NCI-H1436 (cell line): ENCODE data around the gene CEP68.
"Not testable (repeated sequence)": the region's sequence is repeated elsewhere in the genome, so short reads cannot be mapped to it uniquely, and the experiment has no call there.

Experiments used
- DNase-seq: peaks from one replicate; lab custom pipeline; 2025; lab: John Stamatoyannopoulos, UW

Gene CEP68, protein sequence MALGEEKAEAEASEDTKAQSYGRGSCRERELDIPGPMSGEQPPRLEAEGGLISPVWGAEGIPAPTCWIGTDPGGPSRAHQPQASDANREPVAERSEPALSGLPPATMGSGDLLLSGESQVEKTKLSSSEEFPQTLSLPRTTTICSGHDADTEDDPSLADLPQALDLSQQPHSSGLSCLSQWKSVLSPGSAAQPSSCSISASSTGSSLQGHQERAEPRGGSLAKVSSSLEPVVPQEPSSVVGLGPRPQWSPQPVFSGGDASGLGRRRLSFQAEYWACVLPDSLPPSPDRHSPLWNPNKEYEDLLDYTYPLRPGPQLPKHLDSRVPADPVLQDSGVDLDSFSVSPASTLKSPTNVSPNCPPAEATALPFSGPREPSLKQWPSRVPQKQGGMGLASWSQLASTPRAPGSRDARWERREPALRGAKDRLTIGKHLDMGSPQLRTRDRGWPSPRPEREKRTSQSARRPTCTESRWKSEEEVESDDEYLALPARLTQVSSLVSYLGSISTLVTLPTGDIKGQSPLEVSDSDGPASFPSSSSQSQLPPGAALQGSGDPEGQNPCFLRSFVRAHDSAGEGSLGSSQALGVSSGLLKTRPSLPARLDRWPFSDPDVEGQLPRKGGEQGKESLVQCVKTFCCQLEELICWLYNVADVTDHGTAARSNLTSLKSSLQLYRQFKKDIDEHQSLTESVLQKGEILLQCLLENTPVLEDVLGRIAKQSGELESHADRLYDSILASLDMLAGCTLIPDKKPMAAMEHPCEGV

DNA sequence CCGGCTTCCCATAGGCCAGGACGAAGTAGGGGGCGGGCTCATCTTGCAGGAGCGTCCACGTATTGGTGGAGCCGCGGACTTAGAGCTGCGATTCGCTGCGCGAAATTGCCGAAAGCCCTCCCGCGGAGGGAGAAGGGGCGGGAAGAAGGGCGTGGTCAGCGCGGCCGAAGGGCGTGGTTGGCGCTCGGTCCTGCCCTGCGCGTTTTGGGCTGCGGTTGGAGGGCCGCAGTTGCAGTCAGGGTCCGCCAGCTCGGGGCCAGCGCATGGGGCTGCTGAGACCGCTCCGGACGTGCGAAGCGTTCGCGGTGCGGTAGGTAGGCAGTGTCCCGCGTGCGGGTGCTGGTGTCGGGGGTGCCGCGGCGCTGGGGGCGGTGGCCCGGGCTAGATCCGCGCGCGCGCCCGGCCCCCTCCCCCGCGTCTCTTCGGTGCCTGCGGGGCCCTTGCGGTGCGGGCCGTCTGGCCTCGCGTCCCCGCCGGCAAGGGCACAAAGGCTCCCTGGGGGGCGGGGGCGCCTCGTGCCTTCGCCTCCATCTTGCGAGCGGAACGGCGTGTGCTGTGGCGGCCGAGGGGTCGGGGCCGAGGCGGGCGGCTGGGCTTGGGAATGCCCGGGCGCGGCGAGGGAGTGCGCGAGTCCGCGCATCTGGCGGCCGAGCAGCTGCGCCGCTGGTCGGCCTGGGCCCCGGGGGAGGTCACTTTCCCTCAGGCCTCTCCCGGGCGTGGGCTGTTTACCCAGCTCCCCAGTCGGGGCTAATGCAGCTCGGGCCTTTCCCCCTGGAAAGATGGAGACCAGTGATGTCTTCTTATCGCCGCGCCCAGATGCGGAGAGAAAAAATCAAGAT is at the start of gene CEP68:
Gene CEP68 (plus strand): TSS at position 202 of the 839 bp plus-strand sequence. CDS start 13,029 bp downstream, outside the sequence.
- DNase-seq = peak; percentile 96

DNA sequence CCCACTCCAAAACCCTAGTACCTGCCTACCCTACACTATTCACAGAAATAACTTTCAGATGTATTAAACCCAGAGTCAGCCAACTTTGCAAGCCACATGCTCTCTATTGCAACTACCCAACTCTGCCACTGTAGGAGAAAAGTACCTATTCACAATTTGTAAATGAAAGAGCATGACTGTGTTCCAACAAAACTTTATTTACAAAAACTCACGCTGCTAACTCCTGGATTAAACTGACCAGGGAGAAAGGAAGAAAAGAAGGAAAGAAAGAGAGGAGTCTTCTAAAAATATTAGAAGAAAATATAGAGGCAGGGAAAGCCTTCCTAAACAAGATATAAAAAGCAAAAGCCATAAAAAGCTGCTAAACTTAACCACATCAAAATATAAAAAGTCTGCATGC is 42.4 kb upstream of the CEP68 start:
- DNase-seq = no peak

DNA sequence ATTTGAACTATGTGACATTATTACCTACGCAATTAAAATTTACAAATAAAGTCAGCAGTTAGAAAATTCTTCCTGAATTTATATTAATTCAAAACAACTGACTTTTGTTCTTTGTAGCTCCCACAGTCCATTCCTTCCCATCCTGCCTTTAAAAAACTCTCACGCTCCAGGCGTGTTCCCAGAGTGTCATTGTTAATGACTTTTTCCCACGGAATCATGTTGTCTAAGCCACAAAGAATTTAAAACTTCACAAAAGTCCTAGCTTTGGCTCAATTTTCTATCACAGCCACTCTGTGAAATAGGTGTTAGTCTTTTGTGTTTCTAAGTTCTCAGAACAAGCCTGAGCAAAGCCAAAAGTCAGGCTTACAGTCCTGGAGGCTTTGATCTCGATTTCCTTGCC is 40.5 kb upstream of the CEP68 start:
- DNase-seq = no peak

DNA sequence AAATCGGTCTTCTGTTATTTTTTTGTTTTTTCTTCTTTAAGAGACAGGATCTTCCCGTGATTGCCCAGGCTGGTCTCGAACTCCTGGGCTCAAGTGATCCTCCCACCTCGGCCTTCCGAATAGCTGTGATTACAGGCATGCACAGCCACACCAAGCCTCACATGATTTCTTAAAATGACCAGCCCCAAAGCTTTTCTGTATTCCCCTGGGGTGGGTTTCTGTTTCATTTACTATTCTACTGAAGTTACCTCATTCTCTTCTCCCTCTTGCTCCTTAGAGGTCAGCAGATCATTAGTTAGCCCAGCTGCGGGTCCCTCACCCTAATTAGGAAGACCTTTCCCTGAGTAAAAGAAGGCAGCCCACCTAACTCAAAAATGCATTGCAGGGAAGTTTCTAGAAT is 39.4 kb upstream of the CEP68 start:
- DNase-seq = no peak

DNA sequence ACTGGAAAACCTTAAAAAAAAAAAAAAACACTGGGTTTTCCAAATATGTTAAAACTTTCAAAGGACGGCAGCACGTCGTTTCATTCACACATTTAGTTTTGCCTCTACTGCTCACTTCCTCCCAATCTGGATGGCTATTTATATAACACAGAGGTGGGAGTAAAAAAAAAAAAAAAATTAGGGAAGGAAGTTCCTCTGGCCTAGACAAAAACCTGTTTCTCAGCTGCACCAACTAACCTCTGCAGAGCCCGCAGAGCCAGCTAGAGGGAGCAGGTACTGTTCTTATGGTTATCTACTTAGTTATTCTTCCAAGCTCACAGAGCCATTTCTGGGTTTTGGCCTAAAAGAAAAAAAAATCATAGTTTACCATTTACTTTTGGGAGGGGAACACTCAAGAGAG is 38.9 kb upstream of the CEP68 start:
- DNase-seq = no peak

DNA sequence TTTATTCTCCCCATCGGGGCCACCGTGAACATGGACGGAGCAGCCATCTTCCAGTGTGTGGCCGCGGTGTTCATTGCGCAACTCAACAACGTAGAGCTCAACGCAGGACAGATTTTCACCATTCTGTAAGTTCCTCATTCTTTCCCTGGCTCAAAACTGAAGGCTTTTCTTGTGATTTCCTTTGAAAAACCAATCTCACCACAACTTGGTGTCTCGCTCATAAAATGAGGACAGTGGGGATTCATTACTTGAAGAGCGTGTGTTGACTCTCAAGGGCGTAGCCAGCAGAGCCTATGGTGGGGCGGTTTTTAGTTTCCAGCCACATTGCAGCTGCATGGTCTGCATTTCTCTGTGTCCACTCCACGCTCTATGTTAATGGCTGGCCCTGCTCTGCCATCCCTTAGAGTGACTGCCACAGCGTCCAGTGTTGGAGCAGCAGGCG is 38.1 kb upstream of the CEP68 start:
- DNase-seq = no peak

DNA sequence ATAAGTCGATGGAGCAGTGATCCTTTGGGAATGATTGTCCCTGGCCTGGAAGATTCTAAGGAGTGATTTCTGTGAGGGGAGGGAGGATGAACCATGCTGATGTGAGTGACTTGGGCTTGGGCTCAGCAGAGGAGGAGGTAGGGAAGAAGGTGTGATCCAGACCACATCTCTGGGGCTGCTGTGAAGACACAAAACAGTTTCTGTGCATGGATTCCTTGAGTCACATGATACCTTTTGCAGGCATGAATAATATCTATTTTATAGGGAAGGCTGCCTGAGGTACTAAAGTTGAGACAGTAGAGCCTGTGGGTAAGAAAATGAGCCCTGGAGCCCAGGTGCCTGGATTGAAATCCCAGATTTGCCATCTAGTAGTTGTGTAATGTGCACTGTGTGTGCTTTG is 37.2 kb upstream of the CEP68 start:
- DNase-seq = no peak

- DNase-seq = no peak
These were observed 36.5 kb upstream of the CEP68 start for GRCh38 chr2:65019675-65020195.

DNA sequence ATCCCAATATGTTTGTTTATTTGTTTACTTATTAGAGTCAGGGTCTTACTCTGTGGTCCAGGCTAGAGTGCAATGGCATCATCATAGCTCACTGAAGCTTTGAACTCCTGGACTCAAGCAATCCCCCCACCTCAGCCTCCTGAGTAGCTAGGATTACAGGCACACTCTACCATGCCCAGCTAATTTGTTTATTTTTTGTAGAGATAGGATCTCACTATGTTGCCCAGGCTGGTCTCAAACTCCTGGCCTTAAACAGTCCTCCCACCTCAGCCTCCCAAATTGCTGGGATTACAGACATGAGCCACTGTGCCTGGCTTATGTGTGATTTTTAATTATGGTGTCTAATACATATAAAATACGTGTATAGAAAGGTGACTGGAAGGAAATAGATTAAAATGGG is 36.0 kb upstream of the CEP68 start:
- not testable (repeated sequence) for DNase-seq

DNA sequence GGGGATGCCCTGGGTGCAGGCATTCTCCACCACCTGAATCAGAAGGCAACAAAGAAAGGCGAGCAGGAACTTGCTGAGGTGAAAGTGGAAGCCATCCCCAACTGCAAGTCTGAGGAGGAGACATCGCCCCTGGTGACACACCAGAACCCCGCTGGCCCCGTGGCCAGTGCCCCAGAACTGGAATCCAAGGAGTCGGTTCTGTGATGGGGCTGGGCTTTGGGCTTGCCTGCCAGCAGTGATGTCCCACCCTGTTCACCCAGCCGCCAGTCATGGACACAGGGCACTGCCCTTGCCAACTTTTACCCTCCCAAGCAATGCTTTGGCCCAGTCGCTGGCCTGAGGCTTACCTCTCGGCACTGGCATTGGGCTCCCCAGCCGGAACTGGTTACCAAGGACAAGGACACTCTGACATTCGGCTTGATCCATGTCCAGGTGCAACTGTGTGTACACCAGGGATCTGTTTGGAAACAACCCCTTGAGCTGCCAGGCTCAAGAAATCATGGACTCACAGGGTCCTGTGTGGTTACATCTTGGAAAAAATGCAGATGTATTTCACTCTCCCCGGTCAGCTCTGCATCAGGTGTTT is 35.2 kb upstream of the CEP68 start:
- no peak for DNase-seq

GRCh38 chr2:65021709-65022108 is 34.5 kb upstream of the CEP68 start:
- DNase-seq = no peak

DNA sequence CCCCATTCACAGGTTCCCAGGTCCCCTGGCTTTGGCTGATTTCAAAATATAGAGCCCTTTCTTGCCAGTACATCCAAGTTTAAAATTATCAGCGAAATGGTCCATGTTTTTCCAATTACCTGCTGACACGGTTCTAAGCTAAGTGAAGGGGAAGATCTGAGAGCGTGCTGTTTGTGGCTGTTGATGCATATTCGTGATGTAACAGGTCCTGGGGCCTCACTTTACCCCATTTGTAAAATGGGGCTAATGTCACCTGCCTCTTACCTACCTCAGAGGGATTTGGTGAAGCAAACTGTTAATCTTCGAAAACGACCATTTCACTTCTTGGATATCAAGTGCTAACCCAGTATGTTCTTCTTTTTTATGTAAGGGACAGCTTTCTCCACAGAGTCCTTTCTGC is 34.0 kb upstream of the CEP68 start:
- no peak for DNase-seq

DNA sequence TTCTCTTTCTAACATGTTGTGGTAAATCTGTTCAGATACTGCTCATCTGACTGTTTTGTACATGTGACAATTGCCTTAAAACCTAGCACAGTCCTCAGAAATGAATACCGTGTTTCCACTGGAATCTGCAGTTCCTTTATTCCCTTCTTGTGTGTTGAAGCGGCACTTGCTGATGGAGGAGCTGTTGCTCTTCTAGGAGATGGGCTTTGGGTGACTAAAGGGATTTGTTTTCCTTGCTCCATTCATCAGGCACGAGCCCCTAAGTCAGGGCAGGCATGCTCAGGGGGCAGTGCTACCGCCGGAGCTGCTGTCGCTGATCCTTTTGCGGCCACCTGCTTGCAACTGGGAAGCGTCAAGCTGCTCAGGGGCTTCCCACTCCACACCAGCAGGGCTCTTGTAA is 32.5 kb upstream of the CEP68 start:
- DNase-seq = no peak

DNA sequence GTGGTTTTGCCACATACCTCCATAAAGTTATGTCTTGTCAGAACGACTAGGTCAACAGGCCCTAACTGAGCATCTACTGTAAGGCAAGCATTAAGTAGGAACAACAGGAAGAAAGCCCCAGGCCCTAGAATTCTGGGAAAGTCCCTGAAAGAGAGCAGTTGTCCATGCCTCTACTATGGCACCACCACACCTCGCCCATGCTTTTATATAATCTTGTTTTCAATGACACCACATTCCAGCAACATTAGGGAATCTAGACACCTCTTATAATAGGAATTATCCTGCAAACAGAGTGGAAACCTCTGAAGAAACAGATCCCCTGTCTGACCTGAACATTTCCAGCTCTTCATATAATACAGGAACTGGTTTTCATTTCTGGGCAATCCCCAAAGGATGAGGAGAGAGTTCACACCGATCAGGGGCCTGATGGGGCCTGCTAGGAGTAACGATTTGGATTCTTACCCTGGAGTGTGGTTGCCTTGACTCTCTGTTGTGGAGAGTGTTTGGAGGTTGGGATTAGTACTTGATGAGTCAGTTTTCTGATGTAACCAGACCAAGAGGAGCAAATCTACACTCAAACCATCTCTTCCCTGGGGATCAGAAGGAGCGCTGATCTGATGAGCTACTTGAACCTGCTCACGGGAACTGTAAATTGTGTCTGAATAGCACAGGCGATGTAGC is 31.9 kb upstream of the CEP68 start:
- DNase-seq = no peak

- no peak for DNase-seq
These were observed 30.6 kb upstream of the CEP68 start for GRCh38 chr2:65025453-65026123.

- no peak for DNase-seq
These were observed 30.1 kb upstream of the CEP68 start for GRCh38 chr2:65026154-65026553.

DNA sequence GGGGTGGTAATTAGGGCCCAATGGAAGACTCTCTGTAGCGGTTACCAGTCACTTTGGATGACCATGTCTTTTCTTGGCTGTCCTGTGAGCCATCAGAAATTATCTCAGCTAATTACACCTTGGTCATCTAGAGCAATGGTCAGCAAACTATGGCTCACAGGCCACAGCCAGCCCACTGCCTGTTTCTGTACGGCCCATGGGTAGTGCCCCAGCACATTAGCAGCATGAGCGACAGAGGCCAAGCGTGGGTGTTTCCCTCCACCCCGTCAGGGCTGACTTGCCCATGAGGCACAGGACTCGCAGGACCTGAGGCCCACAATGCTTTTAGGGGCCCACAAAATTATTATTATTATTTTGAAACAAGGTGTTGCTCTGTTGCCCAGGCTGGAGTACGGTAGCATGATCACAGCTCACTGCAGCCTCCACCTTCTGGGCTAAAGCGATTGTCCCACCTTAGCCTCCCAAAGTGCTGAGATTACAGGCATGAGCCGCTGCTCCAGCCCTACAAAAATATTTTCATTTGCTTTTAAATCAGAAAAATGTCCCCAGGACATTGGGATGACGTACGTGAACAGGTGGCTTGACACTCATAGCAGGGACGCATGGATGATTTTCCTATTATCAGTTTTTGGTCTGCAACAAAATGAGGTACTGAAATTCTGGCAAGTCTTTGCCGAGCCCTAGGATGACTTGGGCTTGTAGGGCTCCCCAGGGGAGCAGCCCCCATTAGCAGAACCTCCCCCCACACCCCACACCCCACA is 29.3 kb upstream of the CEP68 start:
- no peak for DNase-seq

DNA sequence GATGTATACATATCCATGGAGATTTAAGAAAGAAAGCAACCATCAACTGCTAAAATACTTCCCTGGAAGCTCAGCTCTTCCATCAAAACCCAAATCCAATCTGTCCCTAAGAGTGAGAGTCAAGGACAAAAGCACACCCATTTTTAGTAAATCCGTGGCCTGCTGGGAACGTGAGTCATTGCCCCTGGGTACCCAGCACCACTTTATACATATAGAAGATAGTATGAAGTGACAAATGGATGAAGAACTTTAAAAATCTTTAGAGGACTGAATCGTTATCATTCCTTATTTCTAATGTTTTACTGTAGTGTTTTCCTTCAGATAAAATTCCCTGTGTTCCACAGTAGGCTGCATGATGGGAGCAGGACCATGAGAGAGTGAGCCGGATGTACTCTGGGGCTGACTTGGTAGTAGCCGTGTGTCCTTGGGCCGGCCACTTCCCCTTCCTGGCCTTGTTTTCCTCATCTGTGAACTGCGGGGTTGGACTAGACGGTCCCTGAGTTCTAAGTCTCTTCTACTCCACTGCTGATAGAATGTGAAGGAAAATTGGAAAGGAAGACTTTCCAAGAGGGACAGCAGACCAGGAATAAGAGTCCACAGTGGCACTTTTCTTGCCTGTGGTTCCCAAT is 28.5 kb upstream of the CEP68 start:
- DNase-seq = no peak
